HUES48 (cell line): ENCODE results near the gene SCRN2.

ENCODE experiments used
- H3K27ac ChIP-seq: one replicate; pipeline ENCODE4 v1.7.0; 2013; ENCODE audit warnings: low read depth, low read length, inconsistent platforms
- H3K27me3 ChIP-seq: 2 replicates; pipeline ENCODE4 v1.6.1; 2013; ENCODE audit warnings: mild to moderate bottlenecking, low read length; ENCODE audit not compliant: control insufficient read depth, insufficient read depth
- H3K36me3 ChIP-seq: 2 replicates; pipeline ENCODE4 v1.6.1; 2013; ENCODE audit warnings: low read length; ENCODE audit not compliant: control insufficient read depth, insufficient read depth
- H3K4me1 ChIP-seq: 2 replicates; pipeline ENCODE4 v1.6.1; 2013; ENCODE audit warnings: mild to moderate bottlenecking, low read length; ENCODE audit not compliant: control insufficient read depth, insufficient read depth
- H3K4me3 ChIP-seq: 2 replicates; pipeline ENCODE4 v1.5.1; 2013; ENCODE audit warnings: mild to moderate bottlenecking, low read depth, low read length
- H3K9ac ChIP-seq: 2 replicates; pipeline ENCODE4 v1.6.1; 2013; ENCODE audit warnings: mild to moderate bottlenecking, low read depth, low read length, moderate library complexity
- H3K9me3 ChIP-seq: 2 replicates; pipeline ENCODE4 v1.6.1; 2013; ENCODE audit warnings: low read length; ENCODE audit not compliant: control insufficient read depth, insufficient read depth

The SCRN2 gene

GRCh38 chr17:47840742-47841487 is at the start of gene SCRN2:
Gene SCRN2, minus strand, starts transcription at chr17:47841273. Its CDS starts 430 bp downstream, at chr17:47840843.
- H3K4me1 ChIP-seq: peaks cover 19% of the 10 kb centered on the region

DNA sequence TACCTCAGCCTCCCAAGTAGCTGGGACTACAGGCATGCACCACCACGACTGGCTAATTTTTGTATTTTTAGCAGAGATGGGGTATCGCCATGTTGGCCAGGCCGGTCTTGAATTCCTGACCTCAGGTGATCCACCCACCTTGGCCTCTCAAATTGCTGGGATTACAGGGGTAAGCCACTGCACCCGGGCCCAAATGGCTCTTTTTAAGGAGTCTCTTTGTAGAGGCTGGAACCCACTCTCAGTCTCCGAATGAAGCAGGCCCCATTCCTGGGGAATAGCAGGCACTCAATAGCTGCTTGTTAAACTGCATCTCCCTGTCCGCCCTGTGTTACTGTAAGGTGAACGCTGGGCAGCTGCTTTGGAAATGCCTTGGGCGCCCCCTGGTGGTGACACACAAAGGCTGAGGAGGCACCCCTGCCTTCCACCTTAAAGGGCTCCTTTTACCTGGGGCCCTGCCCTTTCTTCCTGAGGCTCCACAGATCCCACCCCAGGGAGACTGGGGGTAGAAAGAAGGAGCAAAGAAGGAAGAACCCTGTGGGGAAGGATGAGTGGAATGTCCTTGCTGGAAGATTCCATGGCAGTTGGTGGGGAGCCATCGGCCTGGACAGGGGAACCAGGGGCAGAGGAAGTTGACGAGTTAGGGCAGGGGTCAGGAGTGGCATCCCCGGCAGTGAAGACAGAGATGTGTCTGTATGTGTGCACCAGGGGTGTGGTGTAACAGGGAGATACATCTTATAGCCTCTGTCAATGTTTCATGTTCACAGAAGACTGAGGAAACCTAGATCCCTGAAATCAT is 48.9 kb upstream of the SCRN2 start:
- Histone ChIP-seq H3K9me3 (no peaks in the 10 kb centered on the region), H3K4me1 (peaks cover 10% of the 10 kb centered on the region), H3K36me3 (no peaks in the 10 kb centered on the region), H3K27me3 (no peaks in the 10 kb centered on the region), H3K27ac (no peak overlapping the region), H3K9ac (no peak overlapping the region), H3K4me3 (no peak overlapping the region)

More at GRCh38 chr17:47840742-47841487, at the start of gene SCRN2:
- peaks cover 15% of the 10 kb centered on the region; the same call in 1 of the 2 replicates for H3K36me3 ChIP-seq
- H3K9me3 ChIP-seq: no peaks in the 10 kb centered on the region
- H3K4me3 ChIP-seq: peak within 1 kb of the TSS; percentile 93
- H3K27ac ChIP-seq: no peak within 1 kb of the TSS
- peaks cover 19% of the 10 kb centered on the region for H3K27me3 ChIP-seq
- peak within 1 kb of the TSS; percentile 64 for H3K9ac ChIP-seq

DNA sequence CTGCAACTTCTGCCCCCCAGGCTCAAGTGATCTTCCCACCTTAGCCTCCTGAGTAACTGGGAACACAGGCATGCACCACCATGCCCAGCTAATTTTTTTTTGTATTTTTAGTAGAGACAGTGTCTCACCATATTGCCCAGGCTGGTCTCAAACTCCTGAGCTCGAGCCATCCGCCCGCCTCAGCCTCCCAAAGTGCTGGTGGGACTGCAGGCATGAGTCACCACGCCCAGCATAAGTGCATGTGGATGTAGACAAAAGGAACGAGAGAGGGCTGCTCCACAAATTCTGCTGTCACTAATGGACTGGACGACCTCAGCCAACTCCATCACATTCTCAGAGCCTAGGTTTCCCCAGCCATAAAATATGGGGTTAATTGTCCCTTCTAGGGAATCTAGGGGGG is 47.2 kb upstream of the SCRN2 start:
- no peaks in the 10 kb centered on the region for H3K27me3 ChIP-seq
- no peaks in the 10 kb centered on the region for H3K9me3 ChIP-seq
- no peak overlapping the region for H3K9ac ChIP-seq
- no peak overlapping the region for H3K27ac ChIP-seq
- H3K4me3 ChIP-seq: no peak overlapping the region
- H3K36me3 ChIP-seq: no peaks in the 10 kb centered on the region
- peaks cover 9% of the 10 kb centered on the region for H3K4me1 ChIP-seq

GRCh38 chr17:47884905-47885730 is 44.0 kb upstream of the SCRN2 start:
- H3K36me3 ChIP-seq: no peaks in the 10 kb centered on the region
- H3K9ac ChIP-seq: no peak overlapping the region
- peaks cover 4% of the 10 kb centered on the region; the same call in 1 of the 2 replicates for H3K27me3 ChIP-seq
- H3K4me1 ChIP-seq: peaks cover 9% of the 10 kb centered on the region
- no peak overlapping the region for H3K27ac ChIP-seq
- no peak overlapping the region for H3K4me3 ChIP-seq
- no peaks in the 10 kb centered on the region for H3K9me3 ChIP-seq

DNA sequence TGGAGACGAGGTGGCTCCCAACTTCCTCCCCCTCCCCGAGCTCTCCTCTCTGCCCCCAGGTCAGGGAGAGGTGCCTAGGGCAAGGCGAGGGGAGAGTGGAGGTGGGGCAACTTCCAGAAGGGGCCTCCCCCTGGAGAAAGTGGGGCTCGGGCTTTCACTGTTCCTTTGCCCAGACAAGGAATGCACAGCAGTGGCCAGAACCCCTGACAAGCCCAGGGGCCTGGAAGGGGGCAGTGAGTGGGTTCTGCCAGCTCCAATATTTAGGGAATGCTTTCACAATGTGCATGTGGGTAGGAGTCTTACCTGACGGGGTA is 43.3 kb upstream of the SCRN2 start:
- Histone ChIP-seq H3K27ac (no peak overlapping the region), H3K9ac (no peak overlapping the region), H3K36me3 (no peaks in the 10 kb centered on the region), H3K4me1 (peaks cover 9% of the 10 kb centered on the region), H3K9me3 (no peaks in the 10 kb centered on the region), H3K4me3 (no peak overlapping the region), H3K27me3 (peaks cover 4% of the 10 kb centered on the region; the same call in 1 of the 2 replicates)

- Histone ChIP-seq H3K9ac (no peak overlapping the region), H3K27ac (no peak overlapping the region), H3K4me1 (peaks cover 10% of the 10 kb centered on the region), H3K9me3 (no peaks in the 10 kb centered on the region), H3K4me3 (no peak overlapping the region), H3K36me3 (no peaks in the 10 kb centered on the region), H3K27me3 (peaks cover 4% of the 10 kb centered on the region; the same call in 1 of the 2 replicates)
These were observed 42.7 kb upstream of the SCRN2 start for GRCh38 chr17:47883589-47884426.

DNA sequence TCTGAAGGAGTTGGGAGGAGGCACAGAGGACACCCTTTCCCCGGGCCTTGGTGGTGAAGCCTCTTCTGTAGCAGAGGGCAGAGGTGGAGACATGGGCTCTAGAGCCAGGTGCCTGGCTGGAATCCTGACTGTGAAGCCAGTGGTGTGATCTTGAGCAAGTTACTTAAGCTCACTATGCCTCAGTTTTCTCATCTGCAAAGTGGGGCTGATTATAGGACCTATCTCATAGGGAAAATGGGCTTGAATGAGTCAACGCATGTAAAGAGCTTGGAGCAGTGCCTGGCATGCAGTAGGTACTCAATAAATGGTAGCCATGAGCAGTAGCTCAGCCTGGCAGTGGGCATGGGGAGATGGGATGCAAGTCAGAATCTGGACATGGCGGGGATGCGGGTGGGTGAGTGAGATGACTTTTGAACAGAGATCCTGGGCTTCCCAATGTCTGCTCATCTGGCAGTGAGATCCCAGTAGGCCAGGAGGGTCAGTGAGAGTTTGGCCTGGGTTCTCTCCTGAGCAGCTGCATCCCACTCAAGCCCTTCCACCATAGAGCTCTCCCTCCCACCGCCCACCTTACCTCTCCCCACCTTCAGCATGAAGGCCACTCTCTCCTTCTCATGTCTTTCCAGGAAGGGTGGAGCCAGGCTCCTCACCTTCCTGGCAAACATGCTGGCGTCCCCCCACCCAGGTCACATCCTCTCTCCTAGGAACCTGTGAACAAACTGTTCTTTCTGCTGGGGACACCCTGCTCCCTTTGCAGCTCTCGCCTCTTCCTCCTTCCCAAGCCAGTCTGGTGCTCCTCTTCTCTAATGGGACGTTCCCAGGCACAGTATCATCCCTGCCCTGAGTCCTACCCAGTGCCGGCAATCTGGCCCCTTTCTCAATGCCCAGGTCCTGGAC is 41.9 kb upstream of the SCRN2 start:
- Histone ChIP-seq H3K4me3 (no peak overlapping the region), H3K9ac (no peak overlapping the region), H3K27ac (no peak overlapping the region), H3K27me3 (peaks cover 4% of the 10 kb centered on the region; the same call in 1 of the 2 replicates), H3K36me3 (no peaks in the 10 kb centered on the region), H3K4me1 (peaks cover 18% of the 10 kb centered on the region), H3K9me3 (no peaks in the 10 kb centered on the region)

- H3K9me3 ChIP-seq: no peaks in the 10 kb centered on the region
- H3K36me3 ChIP-seq: no peaks in the 10 kb centered on the region
- no peak overlapping the region for H3K9ac ChIP-seq
- peaks cover 23% of the 10 kb centered on the region for H3K4me1 ChIP-seq
- H3K27ac ChIP-seq: no peak overlapping the region
- H3K27me3 ChIP-seq: peaks cover 4% of the 10 kb centered on the region; the same call in 1 of the 2 replicates
- no peak overlapping the region for H3K4me3 ChIP-seq
These were observed 41.2 kb upstream of the SCRN2 start for GRCh38 chr17:47882247-47882646.

- Histone ChIP-seq H3K27ac (no peak overlapping the region), H3K9ac (no peak overlapping the region), H3K9me3 (no peaks in the 10 kb centered on the region), H3K4me3 (no peak overlapping the region), H3K36me3 (no peaks in the 10 kb centered on the region), H3K4me1 (peaks cover 29% of the 10 kb centered on the region), H3K27me3 (peaks cover 10% of the 10 kb centered on the region; the same call in 1 of the 2 replicates)
These were observed 38.8 kb upstream of the SCRN2 start for GRCh38 chr17:47879776-47880454.
